ENCODE results near the gene IFT172.
"Not testable (repeated sequence)": the region's sequence is repeated elsewhere in the genome, so short reads cannot be mapped to it uniquely, and the experiment has no call there.

Gene IFT172

GRCh38 chr2:27428213-27428977 is 61.1 kb downstream of the IFT172 start, which contains the start of gene NRBP1:
NRBP1 (plus strand) TSS chr2:27428631; CDS start chr2:27433274, 4,643 bp downstream.
- peak; percentile 87 for DNase-seq (ENCODE audit: low spot score)

- DNase-seq (ENCODE audit: low spot score): peak; percentile 6
Observed at GRCh38 chr2:27427863-27428212, 61.7 kb downstream of the IFT172 start.

- not testable (repeated sequence) for DNase-seq (ENCODE audit: low spot score)
Observed at GRCh38 chr2:27425039-27425438, 64.5 kb downstream of the IFT172 start.

GRCh38 chr2:27422958-27423357 is 66.6 kb downstream of the IFT172 start:
- DNase-seq (ENCODE audit: low spot score): no peak

GRCh38 chr2:27421660-27422250 is 67.8 kb downstream of the IFT172 start:
- no peak for DNase-seq (ENCODE audit: low spot score)

GRCh38 chr2:27420996-27421395 is 68.5 kb downstream of the IFT172 start:
- DNase-seq (ENCODE audit: low spot score): no peak

GRCh38 chr2:27416151-27416550 is 73.4 kb downstream of the IFT172 start:
- DNase-seq (ENCODE audit: low spot score): no peak

GRCh38 chr2:27412419-27413152 is 77.0 kb downstream of the IFT172 start:
- DNase-seq (ENCODE audit: low spot score): no peak

GRCh38 chr2:27409321-27410073 is 80.0 kb downstream of the IFT172 start, which contains the start of gene PPM1G:
PPM1G (minus strand) TSS chr2:27409591; CDS start chr2:27409422, 169 bp downstream.
- peak; percentile 91 for DNase-seq (ENCODE audit: low spot score)

- peak; percentile 1 for DNase-seq (ENCODE audit: low spot score)
Observed at GRCh38 chr2:27408601-27409320, 80.8 kb downstream of the IFT172 start.

- peak; percentile 74 for DNase-seq (ENCODE audit: low spot score)
Observed at GRCh38 chr2:27407798-27408491, 81.6 kb downstream of the IFT172 start.

- DNase-seq (ENCODE audit: low spot score): no peak
Observed at GRCh38 chr2:27400348-27401135, 89.0 kb downstream of the IFT172 start.

- no peak for DNase-seq (ENCODE audit: low spot score)
Observed at GRCh38 chr2:27398962-27399361, 90.6 kb downstream of the IFT172 start.

Small RNAs within 50 kb of the gene (small RNA-seq; reads per million reads assigned to genes)
- gene RNU6-986P: 0 reads per million in 2 experiments
